LNCAP (cell line): ENCODE measurements around the gene RHBDD3.

Experiments used
- CTCF ChIP-seq: fragments of 450-650 bp; IDR thresholded peaks from 2 replicates; pipeline ENCODE4 v1.5.1; 2017; ENCODE audit warnings: mild to moderate bottlenecking

RHBDD3 gene

GRCh38 chr22:29212743-29213142, 55.0 kb downstream of the RHBDD3 start:
- no peak for TF ChIP-seq CTCF

GRCh38 chr22:29211466-29211865, 56.3 kb downstream of the RHBDD3 start:
- no peak for TF ChIP-seq CTCF

- TF ChIP-seq CTCF: no peak
Measured at GRCh38 chr22:29211066-29211465, 56.7 kb downstream of the RHBDD3 start.
